ENCODE measurements around the gene FAM181B.

The FAM181B gene

GRCh38 chr11:82722231-82722630 is 11.4 kb downstream of the FAM181B start:
- peak; percentile 54 for DNase-seq (ENCODE audit: low read depth)
- no peak overlapping the region for H3K4me3 ChIP-seq (ENCODE audit: low read length)
- no peak for TF ChIP-seq CTCF (conservative IDR thresholded peaks at IDR 0.05; ENCODE audit: low read length)

GRCh38 chr11:82720267-82721065 is 13.2 kb downstream of the FAM181B start:
- no peak for DNase-seq (ENCODE audit: low read depth)
- TF ChIP-seq CTCF (conservative IDR thresholded peaks at IDR 0.05; ENCODE audit: low read length), result no peak
- no peak overlapping the region for H3K4me3 ChIP-seq (ENCODE audit: low read length)

GRCh38 chr11:82719361-82720105 is 14.1 kb downstream of the FAM181B start:
- no peak overlapping the region for H3K4me3 ChIP-seq (ENCODE audit: low read length)
- TF ChIP-seq CTCF (conservative IDR thresholded peaks at IDR 0.05; ENCODE audit: low read length), result no peak
- no peak for DNase-seq (ENCODE audit: low read depth)

- no peak for DNase-seq (ENCODE audit: low read depth)
- H3K4me3 ChIP-seq (ENCODE audit: low read length), result no peak overlapping the region
- no peak for TF ChIP-seq CTCF (conservative IDR thresholded peaks at IDR 0.05; ENCODE audit: low read length)
Measured at GRCh38 chr11:82718821-82719220, 14.8 kb downstream of the FAM181B start.

GRCh38 chr11:82718307-82718706 is 15.4 kb downstream of the FAM181B start:
- DNase-seq (ENCODE audit: low read depth), result peak; percentile 50
- H3K4me3 ChIP-seq (ENCODE audit: low read length), result no peak overlapping the region
- TF ChIP-seq CTCF (conservative IDR thresholded peaks at IDR 0.05; ENCODE audit: low read length), result peak; percentile 86

GRCh38 chr11:82714346-82715174 is 19.1 kb downstream of the FAM181B start:
- TF ChIP-seq CTCF (conservative IDR thresholded peaks at IDR 0.05; ENCODE audit: low read length), result no peak
- DNase-seq (ENCODE audit: low read depth), result no peak
- H3K4me3 ChIP-seq (ENCODE audit: low read length), result no peak overlapping the region
